ENCODE data around the gene ZXDC.

- TF ChIP-seq, protein P1, sequence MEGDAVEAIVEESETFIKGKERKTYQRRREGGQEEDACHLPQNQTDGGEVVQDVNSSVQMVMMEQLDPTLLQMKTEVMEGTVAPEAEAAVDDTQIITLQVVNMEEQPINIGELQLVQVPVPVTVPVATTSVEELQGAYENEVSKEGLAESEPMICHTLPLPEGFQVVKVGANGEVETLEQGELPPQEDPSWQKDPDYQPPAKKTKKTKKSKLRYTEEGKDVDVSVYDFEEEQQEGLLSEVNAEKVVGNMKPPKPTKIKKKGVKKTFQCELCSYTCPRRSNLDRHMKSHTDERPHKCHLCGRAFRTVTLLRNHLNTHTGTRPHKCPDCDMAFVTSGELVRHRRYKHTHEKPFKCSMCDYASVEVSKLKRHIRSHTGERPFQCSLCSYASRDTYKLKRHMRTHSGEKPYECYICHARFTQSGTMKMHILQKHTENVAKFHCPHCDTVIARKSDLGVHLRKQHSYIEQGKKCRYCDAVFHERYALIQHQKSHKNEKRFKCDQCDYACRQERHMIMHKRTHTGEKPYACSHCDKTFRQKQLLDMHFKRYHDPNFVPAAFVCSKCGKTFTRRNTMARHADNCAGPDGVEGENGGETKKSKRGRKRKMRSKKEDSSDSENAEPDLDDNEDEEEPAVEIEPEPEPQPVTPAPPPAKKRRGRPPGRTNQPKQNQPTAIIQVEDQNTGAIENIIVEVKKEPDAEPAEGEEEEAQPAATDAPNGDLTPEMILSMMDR (IDR thresholded peaks at IDR 0.05): no peak
- peak in 1 of 2 donors; percentile 93 for TF ChIP-seq POLR2AphosphoS5 (IDR thresholded peaks at IDR 0.05; ENCODE audit: insufficient read depth in 1 of 2, low read depth in 1 of 2)
These were observed 3.2 kb downstream of the ZXDC start for GRCh38 chr3:126472277-126473006.
